Pulmonary artery endothelial cell (primary cell): Measurements from ENCODE around the gene FASTKD1. TPM values are rescaled to one million over a fixed set of nuclear protein-coding genes. Genes with fewer than 3 reads are reported as not detected.
"Not testable (repeated sequence)": the region's sequence is repeated elsewhere in the genome, so short reads cannot be mapped to it uniquely, and the experiment has no call there.

Experiments
- DNase-seq: peaks from one replicate; pipeline ENCODE4 v3.0.0-alpha.2; 2011; ENCODE audit warnings: low read depth, low spot score
- total RNA-seq: library from RNA; depleted of rRNA; stranded (reverse); fragments of >200 nt; gene quantifications from 2 replicates; pipeline ENCODE4 v1.2.3, GENCODE V29; 2014

FASTKD1 gene
- total RNA-seq, 1 donor from 2014 or later, result 16.0 TPM

DNA sequence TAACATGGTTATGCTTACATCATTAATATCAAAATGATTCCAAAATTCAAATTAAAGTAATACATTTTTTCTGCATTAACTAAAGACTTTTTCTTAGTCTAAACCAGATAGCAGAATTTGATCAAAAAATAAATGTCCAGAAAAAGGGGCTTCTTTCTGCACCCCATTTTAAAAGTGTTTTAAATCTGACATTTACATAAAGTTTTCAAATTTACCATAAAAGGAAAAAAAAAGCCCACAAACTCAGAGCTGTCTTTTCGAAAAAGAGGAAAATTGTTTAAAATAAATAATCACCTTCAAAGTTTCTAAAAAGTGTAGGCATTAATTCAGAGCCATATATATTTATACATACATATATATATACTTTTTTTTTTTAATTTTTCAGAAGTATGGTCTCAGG is 1.5 kb downstream of the FASTKD1 start:
- no peak for DNase-seq

DNA sequence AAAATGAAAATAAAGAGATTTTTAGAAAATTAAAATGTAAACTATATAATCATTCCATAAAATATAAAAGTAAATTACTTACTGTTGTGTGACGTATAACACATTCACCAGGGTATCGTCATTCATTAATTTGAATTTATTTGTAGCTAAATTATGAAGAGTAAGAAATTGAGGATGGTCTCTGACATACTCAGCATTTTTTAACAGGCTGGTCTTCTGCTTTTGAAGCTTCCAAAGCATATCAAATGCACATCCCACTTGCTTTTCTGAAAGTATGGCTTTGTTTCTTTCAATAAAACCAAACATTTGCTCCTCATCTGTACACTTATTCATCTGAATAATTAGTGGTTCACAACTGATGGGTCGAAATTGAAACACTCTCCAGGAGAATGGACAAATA is 2.1 kb downstream of the FASTKD1 start:
- no peak for DNase-seq

DNA sequence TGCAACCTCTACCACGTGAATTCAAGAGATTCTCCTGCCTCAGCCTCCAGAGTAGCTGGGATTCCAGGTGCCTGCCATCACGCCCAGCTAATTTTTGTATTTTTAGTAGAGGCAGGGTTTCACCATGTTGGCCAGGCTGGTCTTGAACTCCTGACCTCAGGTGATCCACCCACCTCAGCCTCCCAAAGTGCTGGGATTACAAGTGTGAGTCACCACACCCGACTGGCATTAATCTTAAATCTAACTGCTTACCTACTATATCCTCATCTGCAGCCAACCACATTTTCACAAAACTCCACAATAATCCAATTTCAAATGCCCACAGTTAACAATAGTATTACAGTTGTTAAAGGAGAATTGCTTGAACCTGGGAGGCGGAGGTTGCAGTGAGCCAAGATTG is 2.9 kb downstream of the FASTKD1 start:
- DNase-seq, result not testable (repeated sequence)

DNA sequence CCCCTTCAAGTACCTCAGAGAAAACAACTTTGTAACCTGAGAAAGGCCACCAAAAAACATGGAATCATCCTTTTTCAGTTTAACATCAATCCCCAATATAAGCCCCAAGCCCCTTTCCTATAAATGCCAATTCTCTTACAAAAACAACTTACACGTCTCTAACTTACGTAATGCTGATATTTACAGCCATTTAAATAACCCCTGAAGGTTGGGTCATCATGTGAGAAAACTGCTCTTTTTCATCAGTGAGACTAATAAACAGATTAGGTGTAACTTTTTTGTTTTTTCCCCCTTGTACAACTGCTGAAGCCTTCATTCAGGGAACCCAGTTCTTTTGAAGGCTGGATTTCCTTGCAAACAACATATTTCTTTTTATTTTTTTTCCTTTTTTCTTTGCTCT is 3.7 kb downstream of the FASTKD1 start:
- DNase-seq, result no peak

GRCh38 chr2:169565686-169566085 is 8.0 kb downstream of the FASTKD1 start:
- no peak for DNase-seq

DNA sequence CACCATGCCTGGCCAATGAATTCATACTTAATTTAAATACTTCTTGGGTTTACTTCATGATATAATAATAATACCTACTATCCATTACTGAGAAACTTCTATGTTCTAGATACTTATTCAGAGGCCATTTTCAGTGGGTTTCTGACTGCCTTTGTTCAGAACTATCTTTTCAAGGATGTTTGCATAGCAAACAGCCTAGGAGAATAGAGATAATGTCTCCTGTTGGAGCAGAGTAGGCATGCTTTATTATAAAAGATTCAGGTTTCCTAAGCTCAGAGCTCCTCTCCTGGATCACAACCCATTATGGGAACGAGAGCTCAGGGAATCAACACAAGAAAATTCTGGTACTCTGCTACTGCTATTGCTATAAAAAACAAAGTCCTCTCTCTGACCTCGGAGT is 11.1 kb downstream of the FASTKD1 start:
- no peak for DNase-seq

DNA sequence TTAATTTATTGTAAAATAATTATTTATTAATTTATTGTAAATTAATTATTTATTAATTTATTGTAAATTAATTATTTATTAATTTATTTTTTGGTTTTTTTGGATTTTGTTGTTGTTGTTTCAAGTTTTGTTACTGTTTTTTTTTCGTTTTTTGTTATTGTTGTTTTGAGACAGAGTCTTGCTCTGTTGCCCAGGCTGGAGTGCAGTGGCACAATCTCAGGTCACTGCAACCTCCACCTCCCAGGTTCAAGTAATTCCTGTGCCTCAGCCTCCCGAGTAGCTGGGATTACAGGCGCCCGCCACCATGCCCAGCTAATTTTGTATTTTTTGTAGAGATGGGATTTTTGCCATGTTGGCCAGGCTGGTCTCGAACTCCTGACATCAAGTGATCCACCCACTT is 11.6 kb downstream of the FASTKD1 start:
- not testable (repeated sequence) for DNase-seq

- DNase-seq, result no peak
Measured at GRCh38 chr2:169561364-169561763, 12.3 kb downstream of the FASTKD1 start.

DNA sequence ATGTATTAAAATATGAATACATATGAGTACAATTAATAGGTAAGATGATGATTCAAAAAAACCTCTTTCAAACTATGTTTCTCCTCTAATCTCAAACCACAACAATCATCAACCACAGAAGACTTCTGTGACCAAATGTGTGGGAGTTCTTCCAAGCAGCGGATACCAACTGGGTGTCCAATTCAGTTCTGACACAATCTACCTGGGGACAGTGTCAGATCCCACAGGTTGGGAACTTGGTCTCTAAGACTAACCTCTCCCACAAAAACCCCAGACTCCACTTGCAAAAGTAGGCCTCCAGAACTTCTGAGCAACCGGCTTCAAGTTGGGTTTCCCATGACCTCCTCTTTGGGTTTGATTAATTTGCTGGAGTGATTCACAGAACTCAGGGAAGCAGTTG is 26.9 kb downstream of the FASTKD1 start:
- DNase-seq, result no peak

- no peak for DNase-seq
Measured at GRCh38 chr2:169542433-169542832, 31.2 kb downstream of the FASTKD1 start.

- DNase-seq, result no peak
Measured at GRCh38 chr2:169540146-169540545, 33.5 kb downstream of the FASTKD1 start.

DNA sequence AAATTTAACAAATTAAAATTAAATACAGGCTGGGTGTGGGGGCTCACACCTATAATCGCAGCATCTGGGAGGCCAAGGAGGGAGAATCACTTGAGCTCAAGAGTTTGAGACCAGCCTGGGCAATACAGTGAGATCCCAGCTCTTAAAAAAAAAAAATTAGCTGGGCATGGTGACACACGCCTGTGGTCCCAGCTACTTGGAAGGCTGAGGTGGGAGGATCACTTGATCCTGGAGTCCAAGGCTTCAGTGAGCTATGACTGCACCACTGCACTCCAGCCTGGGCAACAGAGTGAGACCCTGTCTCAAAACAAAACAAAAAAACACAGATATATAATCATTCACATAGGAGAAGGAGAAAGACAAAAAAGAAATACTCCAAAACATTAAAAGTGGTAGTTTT is 34.2 kb downstream of the FASTKD1 start:
- DNase-seq, result not testable (repeated sequence)

- DNase-seq, result peak; percentile 8
Measured at GRCh38 chr2:169528271-169528701, 45.4 kb downstream of the FASTKD1 start.

- DNase-seq, result no peak
Measured at GRCh38 chr2:169526451-169526850, 47.2 kb downstream of the FASTKD1 start.

DNA sequence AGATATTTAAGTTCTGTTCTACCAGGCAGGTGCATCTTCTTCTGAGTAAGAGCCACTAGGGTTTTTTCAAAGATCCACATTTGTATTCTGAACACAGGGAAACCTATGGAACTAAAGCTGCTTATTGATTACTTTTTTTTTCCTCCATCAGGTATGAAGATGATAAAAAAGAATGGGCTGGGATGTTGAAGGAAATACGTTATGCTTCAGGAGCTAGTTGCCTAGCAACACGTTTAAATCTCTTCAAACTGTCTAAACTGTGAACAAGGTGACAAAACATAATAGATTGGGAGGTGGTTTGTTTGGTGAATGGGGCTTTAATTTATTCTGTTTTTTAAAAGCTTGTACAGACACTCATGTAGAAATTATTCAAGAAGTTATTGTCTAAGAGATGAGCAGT is 48.2 kb downstream of the FASTKD1 start:
- no peak for DNase-seq

DNA sequence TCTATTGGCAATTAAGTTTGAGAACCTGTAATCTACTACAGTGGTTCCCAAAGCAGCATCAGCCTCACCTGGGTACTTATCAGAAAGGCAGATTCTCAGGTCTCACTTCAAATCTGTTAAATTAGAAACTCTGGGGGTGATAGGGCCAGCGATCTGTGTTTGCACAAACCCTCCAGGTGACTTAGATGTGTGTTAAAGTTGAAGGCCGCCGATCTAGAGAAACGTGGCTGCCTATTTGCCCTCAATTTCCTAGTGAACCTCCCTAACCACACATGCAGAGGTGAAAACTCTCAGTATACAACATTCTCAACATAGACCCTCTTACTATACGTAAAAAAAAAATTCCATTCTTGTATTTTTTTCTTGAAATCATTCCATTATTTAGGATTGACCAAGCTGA is 50.0 kb downstream of the FASTKD1 start:
- DNase-seq, result no peak

GRCh38 chr2:169520896-169521295 is 52.8 kb downstream of the FASTKD1 start:
- DNase-seq, result no peak

GRCh38 chr2:169516488-169516995 is 57.1 kb downstream of the FASTKD1 start:
- DNase-seq, result not testable (repeated sequence)

DNA sequence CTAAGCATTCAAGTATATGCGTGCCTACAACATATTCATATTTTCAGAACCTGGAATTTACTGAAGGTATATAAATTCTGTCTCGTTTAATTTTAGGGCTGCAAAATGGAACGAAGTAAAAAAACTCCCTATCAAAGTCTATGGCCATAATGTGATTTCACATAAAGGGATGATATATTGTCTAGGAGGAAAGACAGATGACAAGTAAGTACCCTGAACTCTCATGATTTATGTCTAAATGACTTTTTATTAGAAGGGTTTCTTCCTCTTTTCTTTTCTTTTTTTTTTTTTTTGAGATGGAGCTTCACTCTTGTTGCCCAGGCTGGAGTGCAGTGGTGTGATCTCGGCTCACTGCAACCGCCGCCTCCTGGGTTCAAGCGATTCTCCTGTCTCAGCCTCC is 58.9 kb downstream of the FASTKD1 start:
- DNase-seq, result not testable (repeated sequence)

- DNase-seq, result no peak
Measured at GRCh38 chr2:169513926-169514325, 59.7 kb downstream of the FASTKD1 start.

GRCh38 chr2:169513094-169513493 is 60.6 kb downstream of the FASTKD1 start:
- no peak for DNase-seq

DNA sequence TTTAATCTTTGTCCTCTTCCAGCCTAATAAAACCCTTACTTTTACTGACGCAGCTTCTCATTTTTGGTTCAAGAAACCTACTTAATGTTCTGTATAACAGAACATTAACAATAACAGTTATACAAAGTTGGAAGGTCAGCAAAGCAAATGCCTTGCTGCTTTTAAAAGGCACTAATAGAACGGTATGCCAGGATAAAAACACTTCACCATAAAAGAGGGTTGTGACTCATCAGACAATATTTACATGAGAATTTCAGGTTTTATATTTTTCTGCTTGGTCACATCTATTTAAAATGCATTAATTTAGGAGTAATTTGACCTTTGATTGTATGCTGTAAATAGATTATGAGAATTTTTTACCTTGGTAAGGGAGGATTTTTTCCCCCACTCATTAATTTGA is 61.1 kb downstream of the FASTKD1 start:
- no peak for DNase-seq

DNA sequence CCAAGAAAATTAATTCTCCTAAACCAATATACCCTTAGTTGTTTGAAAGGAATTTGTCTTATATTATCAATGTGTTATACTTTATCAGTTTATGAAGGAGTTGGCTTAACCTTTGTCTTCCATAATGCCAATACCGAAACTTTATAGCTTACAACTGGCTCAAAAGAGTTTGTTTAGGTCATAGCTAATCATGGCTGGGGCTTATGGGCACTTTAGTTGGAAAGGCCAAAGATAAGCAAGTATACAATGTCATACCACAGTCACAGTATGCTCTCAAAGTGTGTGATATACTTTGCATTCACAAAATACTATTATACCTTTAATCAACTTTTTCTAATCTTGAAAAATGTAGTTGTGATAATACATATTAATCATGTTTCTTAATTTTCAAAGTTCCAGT is 61.8 kb downstream of the FASTKD1 start:
- no peak for DNase-seq

- no peak for DNase-seq
Measured at GRCh38 chr2:169510496-169510895, 63.2 kb downstream of the FASTKD1 start.
